SU-DHL-6 (cell line): Measurements from ENCODE around the gene CCL25.

Source experiments
- EZH2phosphoT487 ChIP-seq: fragments of 200-600 bp; sonication (generic), shearing (Covaris generic); conservative IDR thresholded peaks from 2 replicates; pipeline ENCODE4 v1.6.1; 2018; ENCODE audit warnings: mild to moderate bottlenecking, antibody characterized with exemption, low read length, moderate library complexity, mixed read lengths
- TF ChIP-seq, protein P1 (sequence below): fragments of 200-600 bp; sonication (generic); IDR thresholded peaks from one replicate; pipeline ENCODE4 v1.5.1; 2017; ENCODE audit warnings: antibody characterized with exemption, mild to moderate bottlenecking, low read length, moderate library complexity; ENCODE audit not compliant: insufficient read depth, poor library complexity, severe bottlenecking

DNA sequence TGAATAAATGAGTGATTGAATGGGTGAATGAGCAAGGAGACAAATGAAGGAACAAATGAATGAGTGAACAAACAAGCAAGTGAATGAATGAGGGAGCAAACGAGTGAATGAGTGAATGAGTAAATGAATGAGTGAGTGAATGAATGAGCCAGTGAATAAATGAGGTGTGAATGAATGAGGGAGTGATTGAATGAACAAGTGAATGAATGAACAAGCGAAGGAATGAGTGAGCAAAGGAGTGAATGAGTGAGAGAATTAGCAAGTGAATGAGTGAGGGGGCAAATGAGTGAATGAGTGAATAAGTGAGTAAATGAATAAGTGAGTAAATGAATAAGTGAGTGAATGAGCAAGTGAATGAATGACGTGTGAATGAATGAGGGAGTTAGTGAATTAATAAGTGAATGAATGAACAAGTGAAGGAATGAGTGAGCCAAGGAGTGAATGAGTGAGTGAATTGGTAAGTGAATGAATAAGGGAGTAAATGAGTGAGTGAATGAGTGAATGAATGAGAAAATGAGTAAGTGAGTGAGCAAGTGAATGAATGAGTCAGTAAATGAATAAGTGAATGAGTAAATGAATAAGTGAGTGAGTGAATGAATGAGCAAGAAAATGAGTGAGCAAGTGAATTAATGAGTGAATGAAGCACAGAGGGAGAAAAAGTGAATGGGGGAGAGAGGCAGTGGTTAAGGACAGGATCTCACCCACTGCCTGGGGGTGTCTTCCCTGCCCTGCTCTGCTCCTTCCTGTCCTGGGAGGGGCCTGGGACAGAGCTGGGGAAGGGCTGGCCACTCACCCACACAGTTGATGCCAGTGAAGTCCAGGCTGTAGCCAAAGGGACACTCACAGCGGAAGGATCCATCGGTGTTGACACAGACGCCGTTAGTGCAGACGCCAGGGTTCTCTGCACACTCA lies 36.4 kb downstream of the CCL25 start:
- TF ChIP-seq, protein P1, sequence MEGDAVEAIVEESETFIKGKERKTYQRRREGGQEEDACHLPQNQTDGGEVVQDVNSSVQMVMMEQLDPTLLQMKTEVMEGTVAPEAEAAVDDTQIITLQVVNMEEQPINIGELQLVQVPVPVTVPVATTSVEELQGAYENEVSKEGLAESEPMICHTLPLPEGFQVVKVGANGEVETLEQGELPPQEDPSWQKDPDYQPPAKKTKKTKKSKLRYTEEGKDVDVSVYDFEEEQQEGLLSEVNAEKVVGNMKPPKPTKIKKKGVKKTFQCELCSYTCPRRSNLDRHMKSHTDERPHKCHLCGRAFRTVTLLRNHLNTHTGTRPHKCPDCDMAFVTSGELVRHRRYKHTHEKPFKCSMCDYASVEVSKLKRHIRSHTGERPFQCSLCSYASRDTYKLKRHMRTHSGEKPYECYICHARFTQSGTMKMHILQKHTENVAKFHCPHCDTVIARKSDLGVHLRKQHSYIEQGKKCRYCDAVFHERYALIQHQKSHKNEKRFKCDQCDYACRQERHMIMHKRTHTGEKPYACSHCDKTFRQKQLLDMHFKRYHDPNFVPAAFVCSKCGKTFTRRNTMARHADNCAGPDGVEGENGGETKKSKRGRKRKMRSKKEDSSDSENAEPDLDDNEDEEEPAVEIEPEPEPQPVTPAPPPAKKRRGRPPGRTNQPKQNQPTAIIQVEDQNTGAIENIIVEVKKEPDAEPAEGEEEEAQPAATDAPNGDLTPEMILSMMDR, result no peak
- no peak for TF ChIP-seq EZH2phosphoT487
